ENCODE results near the gene LRIG2.

LRIG2 gene

GRCh38 chr1:113091988-113092594 lies 19.1 kb downstream of the LRIG2 start:
- Histone ChIP-seq H3K4me2 (ENCODE audit: low read length) (no peak overlapping the region), H4K20me1 (ENCODE audit: insufficient read depth, low read length) (no peaks in the 10 kb centered on the region), H3F3A (ENCODE audit: insufficient read depth, low read length) (no peaks in the 10 kb centered on the region), H3K4me1 (ENCODE audit: insufficient read depth, low read length, severe bottlenecking) (no peaks in the 10 kb centered on the region), H3K4me3 (ENCODE audit: low read depth, low read length, poor library complexity, severe bottlenecking) (no peak overlapping the region), H3K27me3 (ENCODE audit: insufficient read depth, low read length) (no peaks in the 10 kb centered on the region), H3K27ac (ENCODE audit: low read depth, low read length, poor library complexity, severe bottlenecking) (no peak overlapping the region), H3K79me2 (ENCODE audit: insufficient read depth, low read length) (peaks cover 20% of the 10 kb centered on the region), H3K9me2 (ENCODE audit: low read depth, low read length) (no peaks in the 10 kb centered on the region), H3K36me3 (ENCODE audit: insufficient read depth, low read length) (peaks cover 35% of the 10 kb centered on the region), H3K9me3 (ENCODE audit: low read length) (no peaks in the 10 kb centered on the region), H3K9ac (ENCODE audit: low read length) (no peak overlapping the region), H2AFZ (ENCODE audit: low read length) (no peak overlapping the region)
- TF ChIP-seq CTCF (IDR thresholded peaks at IDR 0.05; ENCODE audit: low read length) (no peak), EZH2 (IDR thresholded peaks at IDR 0.05; ENCODE audit: borderline replicate concordance, low read length) (no peak)

GRCh38 chr1:113094506-113094905 lies 21.5 kb downstream of the LRIG2 start:
- no peaks in the 10 kb centered on the region for H4K20me1 ChIP-seq (ENCODE audit: insufficient read depth, low read length)
- H3K27ac ChIP-seq (ENCODE audit: low read depth, low read length, poor library complexity, severe bottlenecking) = no peak overlapping the region
- no peak overlapping the region for H3K4me2 ChIP-seq (ENCODE audit: low read length)
- H3K4me3 ChIP-seq (ENCODE audit: low read depth, low read length, poor library complexity, severe bottlenecking) = no peak overlapping the region
- peaks cover 5% of the 10 kb centered on the region; the same call in 1 of the 2 replicates for H3K79me2 ChIP-seq (ENCODE audit: insufficient read depth, low read length)
- no peak for TF ChIP-seq EZH2 (IDR thresholded peaks at IDR 0.05; ENCODE audit: borderline replicate concordance, low read length)
- no peak for TF ChIP-seq CTCF (IDR thresholded peaks at IDR 0.05; ENCODE audit: low read length)
- no peaks in the 10 kb centered on the region for H3K27me3 ChIP-seq (ENCODE audit: insufficient read depth, low read length)
- no peaks in the 10 kb centered on the region for H3K9me2 ChIP-seq (ENCODE audit: low read depth, low read length)
- H3K36me3 ChIP-seq (ENCODE audit: insufficient read depth, low read length) = peaks cover 59% of the 10 kb centered on the region
- H3K9me3 ChIP-seq (ENCODE audit: low read length) = no peaks in the 10 kb centered on the region
- H3K4me1 ChIP-seq (ENCODE audit: insufficient read depth, low read length, severe bottlenecking) = no peaks in the 10 kb centered on the region
- H2AFZ ChIP-seq (ENCODE audit: low read length) = no peak overlapping the region
- no peaks in the 10 kb centered on the region for H3F3A ChIP-seq (ENCODE audit: insufficient read depth, low read length)
- no peak overlapping the region for H3K9ac ChIP-seq (ENCODE audit: low read length)

- TF ChIP-seq CTCF (IDR thresholded peaks at IDR 0.05; ENCODE audit: low read length) = no peak
- no peak for TF ChIP-seq EZH2 (IDR thresholded peaks at IDR 0.05; ENCODE audit: borderline replicate concordance, low read length)
- H3K9ac ChIP-seq (ENCODE audit: low read length) = no peak overlapping the region
- no peaks in the 10 kb centered on the region for H3K9me3 ChIP-seq (ENCODE audit: low read length)
- H3K36me3 ChIP-seq (ENCODE audit: insufficient read depth, low read length) = peaks cover 72% of the 10 kb centered on the region
- H3K4me1 ChIP-seq (ENCODE audit: insufficient read depth, low read length, severe bottlenecking) = no peaks in the 10 kb centered on the region
- H3K79me2 ChIP-seq (ENCODE audit: insufficient read depth, low read length) = no peaks in the 10 kb centered on the region
- no peak overlapping the region for H2AFZ ChIP-seq (ENCODE audit: low read length)
- no peaks in the 10 kb centered on the region for H3F3A ChIP-seq (ENCODE audit: insufficient read depth, low read length)
- no peak overlapping the region for H3K4me3 ChIP-seq (ENCODE audit: low read depth, low read length, poor library complexity, severe bottlenecking)
- no peaks in the 10 kb centered on the region for H3K27me3 ChIP-seq (ENCODE audit: insufficient read depth, low read length)
- no peaks in the 10 kb centered on the region for H4K20me1 ChIP-seq (ENCODE audit: insufficient read depth, low read length)
- H3K27ac ChIP-seq (ENCODE audit: low read depth, low read length, poor library complexity, severe bottlenecking) = no peak overlapping the region
- no peak overlapping the region for H3K4me2 ChIP-seq (ENCODE audit: low read length)
- no peaks in the 10 kb centered on the region for H3K9me2 ChIP-seq (ENCODE audit: low read depth, low read length)
Measured at GRCh38 chr1:113095790-113096455, 22.9 kb downstream of the LRIG2 start.

All from OCI-LY1 (cell line).